HG03432 (cell line): ENCODE data around the gene ZP1.

Experiments used
- ATAC-seq: cut with Tn5 transposase; IDR thresholded peaks from one replicate; pipeline ENCODE4 v1.9.1; 2021; ENCODE audit warnings: mild to moderate bottlenecking, moderate library complexity; ENCODE audit not compliant: unreplicated experiment

ZP1 gene

GRCh38 chr11:60921259-60921658 is 53.9 kb downstream of the ZP1 start:
- no peak for ATAC-seq

- ATAC-seq: no peak
These were observed 54.5 kb downstream of the ZP1 start for GRCh38 chr11:60921777-60922335.

- no peak for ATAC-seq
These were observed 55.6 kb downstream of the ZP1 start for GRCh38 chr11:60922906-60923305.

- ATAC-seq: no peak
These were observed 56.0 kb downstream of the ZP1 start for GRCh38 chr11:60923326-60923725.

- no peak for ATAC-seq
These were observed 56.4 kb downstream of the ZP1 start for GRCh38 chr11:60923800-60924109.

- peak; percentile 57 for ATAC-seq
These were observed 57.0 kb downstream of the ZP1 start, which contains the start of gene TMEM132A for GRCh38 chr11:60924110-60924905. Gene TMEM132A (plus strand): TSS chr11:60924460. CDS start chr11:60924634, 174 bp downstream.
